Loucy (cell line): ENCODE data around the gene ASPSCR1.
A peak's percentile ranks its signal among the peaks of the same experiment; 100 is the strongest.

Source experiments
- H2AFZ ChIP-seq: fragments of 200-600 bp; sonication (generic); 2 replicates; pipeline ENCODE4 v1.6.0; 2016; ENCODE audit warnings: antibody characterized with exemption, mild to moderate bottlenecking, low read length, moderate library complexity
- H3F3A ChIP-seq: fragments of 200-600 bp; 2 replicates; pipeline ENCODE4 v1.6.0; 2016; ENCODE audit warnings: antibody characterized with exemption, low read depth, mild to moderate bottlenecking
- H3K27me3 ChIP-seq: fragments of 200-600 bp; sonication (generic); 2 replicates; pipeline ENCODE4 v1.6.1; 2014; ENCODE audit warnings: low read length, mild to moderate bottlenecking; ENCODE audit not compliant: insufficient read depth, poor library complexity, severe bottlenecking
- H3K36me3 ChIP-seq: fragments of 200-600 bp; sonication (generic); 2 replicates; pipeline ENCODE4 v1.6.1; 2016; ENCODE audit warnings: low read length; ENCODE audit not compliant: insufficient read depth
- H3K4me1 ChIP-seq: fragments of 200-600 bp; sonication (generic); 2 replicates; pipeline ENCODE4 v1.5.1; 2014; ENCODE audit warnings: low read length, mild to moderate bottlenecking; ENCODE audit not compliant: insufficient read depth, poor library complexity, severe bottlenecking
- H3K4me2 ChIP-seq: fragments of 200-600 bp; sonication (generic); 2 replicates; pipeline ENCODE4 v1.6.0; 2014; ENCODE audit warnings: antibody characterized with exemption, low read length, low read depth, mild to moderate bottlenecking; ENCODE audit not compliant: poor library complexity, severe bottlenecking
- H3K4me3 ChIP-seq: fragments of 200-600 bp; sonication (generic); 2 replicates; pipeline ENCODE4 v1.5.1; 2014; ENCODE audit warnings: low read length, mild to moderate bottlenecking, mixed read lengths; ENCODE audit not compliant: poor library complexity, severe bottlenecking
- H3K79me2 ChIP-seq: fragments of 200-600 bp; sonication (generic); 2 replicates; pipeline ENCODE4 v1.6.1; 2014; ENCODE audit warnings: low read length; ENCODE audit not compliant: insufficient read depth
- H3K9ac ChIP-seq: fragments of 200-600 bp; sonication (generic); 2 replicates; pipeline ENCODE4 v1.6.0; 2014; ENCODE audit warnings: mild to moderate bottlenecking, low read depth, low read length, moderate library complexity; ENCODE audit not compliant: poor library complexity, severe bottlenecking
- H3K9me2 ChIP-seq: fragments of 200-600 bp; sonication (generic); replicated peaks from 2 replicates; pipeline ENCODE4 v1.6.1; 2016; ENCODE audit warnings: low read depth, low read length, mixed read lengths
- H3K9me3 ChIP-seq: fragments of 200-600 bp; sonication (generic); 2 replicates; pipeline ENCODE4 v1.6.1; 2014; ENCODE audit warnings: mild to moderate bottlenecking, antibody characterized with exemption, low read length, low read depth; ENCODE audit not compliant: insufficient read depth
- H4K20me1 ChIP-seq: fragments of 200-600 bp; sonication (generic); 2 replicates; pipeline ENCODE4 v1.6.0; 2014; ENCODE audit warnings: antibody characterized with exemption, low read length, mild to moderate bottlenecking; ENCODE audit not compliant: insufficient read depth, poor library complexity, severe bottlenecking
- CTCF ChIP-seq: fragments of 200-600 bp; sonication (generic); conservative IDR thresholded peaks from 2 replicates; pipeline ENCODE4 v1.5.1; 2014; ENCODE audit warnings: mild to moderate bottlenecking, antibody characterized with exemption, low read length
- EZH2phosphoT487 ChIP-seq: fragments of 200-600 bp; IDR thresholded peaks from 2 replicates; pipeline ENCODE4 v1.6.1; 2018; ENCODE audit warnings: antibody characterized with exemption, mild to moderate bottlenecking, moderate library complexity, borderline replicate concordance

The ASPSCR1 gene

GRCh38 chr17:81977211-81977808 is at the start of gene ASPSCR1:
ASPSCR1 (plus strand) TSS chr17:81977629; CDS start chr17:81977647, 18 bp downstream.
- peak within 1 kb of the TSS; percentile 81 for H3K4me3 ChIP-seq
- H3K4me1 ChIP-seq, result peaks cover 45% of the 10 kb centered on the region

GRCh38 chr17:81927653-81928543 is 49.5 kb upstream of the ASPSCR1 start, which contains the start of gene MAFG:
MAFG (minus strand) TSS chr17:81927735; CDS start chr17:81923185, 4,550 bp downstream.
- Histone ChIP-seq H3K36me3 (no peaks in the 10 kb centered on the region), H3K79me2 (peaks cover 39% of the 10 kb centered on the region), H3K9me3 (no peaks in the 10 kb centered on the region), H3K9me2 (no peaks in the 10 kb centered on the region), H3K4me3 (peak within 1 kb of the TSS; percentile 93), H3K9ac (peak within 1 kb of the TSS; percentile 82), H4K20me1 (peaks cover 14% of the 10 kb centered on the region), H3F3A (no peaks in the 10 kb centered on the region), H2AFZ (peak within 1 kb of the TSS; percentile 88), H3K27me3 (no peaks in the 10 kb centered on the region), H3K4me1 (peaks cover 22% of the 10 kb centered on the region), H3K4me2 (peak within 1 kb of the TSS; percentile 90)
- TF ChIP-seq EZH2phosphoT487 (no peak), CTCF (peak; percentile 58)

More at GRCh38 chr17:81977211-81977808, at the start of gene ASPSCR1:
- peak within 1 kb of the TSS; percentile 95 for H2AFZ ChIP-seq
- H3K36me3 ChIP-seq, result no peaks in the 10 kb centered on the region
- H3F3A ChIP-seq, result no peaks in the 10 kb centered on the region
- H3K79me2 ChIP-seq, result peaks cover 8% of the 10 kb centered on the region; the same call in 1 of the 2 replicates
- H3K4me2 ChIP-seq, result peak within 1 kb of the TSS; percentile 95
- H3K9me3 ChIP-seq, result no peaks in the 10 kb centered on the region
- no peaks in the 10 kb centered on the region for H3K27me3 ChIP-seq
- peak within 1 kb of the TSS; percentile 84 for H3K9ac ChIP-seq
- no peaks in the 10 kb centered on the region for H3K9me2 ChIP-seq
- TF ChIP-seq CTCF (no peak), EZH2phosphoT487 (no peak)
- H4K20me1 ChIP-seq, result peaks cover 10% of the 10 kb centered on the region

- H3K79me2 ChIP-seq, result peaks cover 33% of the 10 kb centered on the region
- peak overlapping the region; percentile 70 for H3K4me3 ChIP-seq
- no peaks in the 10 kb centered on the region for H3K27me3 ChIP-seq
- H3F3A ChIP-seq, result no peaks in the 10 kb centered on the region
- no peak for TF ChIP-seq CTCF
- no peak for TF ChIP-seq EZH2phosphoT487
- no peaks in the 10 kb centered on the region for H3K36me3 ChIP-seq
- peak overlapping the region; percentile 62 for H3K4me2 ChIP-seq
- H3K9me2 ChIP-seq, result no peaks in the 10 kb centered on the region
- H2AFZ ChIP-seq, result no peak overlapping the region
- H3K4me1 ChIP-seq, result peaks cover 22% of the 10 kb centered on the region
- H3K9ac ChIP-seq, result peak overlapping the region; percentile 10
- peaks cover 14% of the 10 kb centered on the region for H4K20me1 ChIP-seq
- no peaks in the 10 kb centered on the region for H3K9me3 ChIP-seq
These were observed 48.7 kb upstream of the ASPSCR1 start for GRCh38 chr17:81928544-81929252.
